MG63 (cell line): ENCODE results near the gene EXOC2. TPM values are rescaled to one million over a fixed set of nuclear protein-coding genes. Genes with fewer than 3 reads are reported as not detected.

Experiments
- DNase-seq: peaks from one replicate; pipeline ENCODE4 v3.0.0-alpha.2; 2020
- H3K27me3 ChIP-seq: fragments of 250-450 bp; sonication (Bioruptor Pico); 2 replicates; pipeline ENCODE4 v1.5.1; 2020; ENCODE audit warnings: mild to moderate bottlenecking, moderate library complexity
- H3K36me3 ChIP-seq: fragments of 250-450 bp; sonication (Bioruptor Pico); 2 replicates; pipeline ENCODE4 v1.5.1; 2020; ENCODE audit warnings: mild to moderate bottlenecking, moderate library complexity
- H3K4me3 ChIP-seq: fragments of 250-450 bp; sonication (Bioruptor Pico); 2 replicates; pipeline ENCODE4 v1.5.1; 2020; ENCODE audit warnings: mild to moderate bottlenecking, moderate library complexity
- H3K9me3 ChIP-seq: fragments of 250-450 bp; sonication (Bioruptor Pico); 2 replicates; pipeline ENCODE4 v1.5.1; 2020; ENCODE audit warnings: mild to moderate bottlenecking, moderate library complexity
- total RNA-seq: library from RNA; depleted of rRNA; stranded (reverse); fragments of >200 nt; shearing (Covaris generic); gene quantifications from 2 replicates; pipeline ENCODE4 v1.2.3, GENCODE V29; 2014; ENCODE audit warnings: low replicate concordance

EXOC2 gene
- total RNA-seq, 1 experiment from 2014 or later: 16.9 TPM

DNA sequence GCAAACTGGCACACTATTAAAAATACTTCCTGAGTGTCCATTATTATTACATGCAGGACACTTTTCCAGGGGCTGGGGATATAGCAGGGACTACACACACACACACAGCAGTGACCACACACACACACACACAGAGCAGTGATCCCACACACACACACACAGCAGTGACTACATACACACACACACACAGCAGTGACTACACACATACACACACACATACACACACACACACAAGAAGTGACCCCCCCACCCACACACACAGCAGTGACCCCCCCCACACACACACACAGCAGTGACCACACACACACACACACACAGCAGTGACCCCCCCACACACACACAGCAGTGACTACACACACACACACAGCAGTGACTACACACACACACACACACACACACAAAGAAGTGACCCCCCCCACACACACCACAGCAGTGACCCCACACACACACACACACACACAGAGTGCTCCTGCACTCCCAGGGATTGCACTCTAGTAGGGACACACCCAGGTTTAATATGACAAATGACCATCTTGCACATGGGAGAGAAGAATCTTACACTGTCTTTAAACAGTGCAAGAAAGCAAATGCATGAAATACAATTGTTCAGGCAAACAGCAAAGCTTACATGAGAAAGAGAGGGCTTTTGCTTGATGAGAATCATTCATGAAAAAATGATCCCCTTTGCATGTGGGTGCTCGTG is 185.9 kb downstream of the EXOC2 start:
- Histone ChIP-seq H3K9me3 (no peaks in the 10 kb centered on the region), H3K27me3 (no peaks in the 10 kb centered on the region), H3K36me3 (no peaks in the 10 kb centered on the region), H3K4me3 (no peak overlapping the region)
- no peak for DNase-seq

DNA sequence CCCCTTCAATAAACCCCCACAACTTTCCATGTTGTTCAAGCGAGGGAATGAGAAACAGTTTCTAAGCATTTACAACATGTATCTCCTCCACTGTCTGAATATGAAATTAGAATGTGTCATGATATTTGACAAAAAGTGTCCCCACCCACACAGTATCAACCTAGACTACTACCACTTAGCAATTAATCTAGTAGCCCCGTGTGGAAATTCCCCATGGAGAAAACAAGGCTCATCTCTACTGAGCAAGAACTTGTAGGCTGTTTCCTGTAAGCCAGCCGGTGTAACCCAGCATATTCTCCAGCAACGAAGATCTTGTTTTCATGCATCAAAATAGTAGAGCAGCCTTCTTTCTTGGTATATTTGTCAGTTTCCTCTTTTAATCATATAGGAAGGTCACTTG is 186.4 kb downstream of the EXOC2 start:
- DNase-seq: no peak
- Histone ChIP-seq H3K36me3 (no peaks in the 10 kb centered on the region), H3K27me3 (no peaks in the 10 kb centered on the region), H3K9me3 (no peaks in the 10 kb centered on the region), H3K4me3 (no peak overlapping the region)

DNA sequence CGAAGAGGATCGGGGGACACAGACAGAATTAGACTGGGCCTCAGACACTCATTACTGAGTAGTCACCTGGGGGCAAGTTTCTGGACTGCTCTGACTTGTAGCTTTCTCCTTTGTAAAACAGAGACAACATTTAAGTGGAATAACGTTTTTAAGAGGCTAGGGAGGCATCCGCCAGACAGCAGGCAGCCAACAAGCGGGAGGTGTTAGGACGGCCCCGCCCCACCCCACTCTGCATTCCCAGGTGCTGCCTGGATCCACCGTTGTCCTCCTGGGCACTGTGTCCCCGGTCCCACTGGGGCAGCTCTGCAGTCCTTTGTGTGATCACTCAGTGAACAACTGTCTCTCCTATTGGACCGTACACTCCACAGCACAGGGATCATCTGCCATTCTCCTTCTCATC is 187.6 kb downstream of the EXOC2 start:
- no peak overlapping the region for H3K4me3 ChIP-seq
- no peaks in the 10 kb centered on the region for H3K36me3 ChIP-seq
- H3K9me3 ChIP-seq: no peaks in the 10 kb centered on the region
- H3K27me3 ChIP-seq: no peaks in the 10 kb centered on the region
- no peak for DNase-seq

DNA sequence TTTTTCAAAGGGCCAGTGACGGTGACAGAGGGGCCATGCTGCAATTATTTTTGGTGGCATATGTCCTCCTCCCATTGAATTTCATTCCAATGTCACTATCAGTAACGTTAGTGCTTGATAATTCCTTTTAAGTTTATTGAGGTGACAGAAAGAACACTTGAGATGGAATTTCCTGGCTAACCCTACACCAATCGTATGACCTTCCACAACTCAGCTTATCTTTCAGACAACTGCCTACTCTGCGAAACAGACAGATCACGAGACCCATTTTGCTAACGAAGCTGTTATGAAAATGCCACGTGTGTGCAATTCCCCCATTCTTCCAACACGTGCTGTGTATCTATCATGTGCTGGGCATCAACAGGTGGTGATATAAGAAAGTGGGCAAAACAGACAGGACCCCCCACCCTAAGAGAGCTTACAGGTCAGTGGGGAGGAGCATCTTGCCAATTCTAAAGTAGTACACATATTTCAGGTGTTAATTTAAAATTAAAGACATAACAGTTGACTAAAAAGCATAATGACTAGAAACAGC is 188.4 kb downstream of the EXOC2 start:
- no peaks in the 10 kb centered on the region for H3K27me3 ChIP-seq
- no peak for DNase-seq
- H3K9me3 ChIP-seq: no peaks in the 10 kb centered on the region
- H3K4me3 ChIP-seq: no peak overlapping the region
- H3K36me3 ChIP-seq: no peaks in the 10 kb centered on the region

DNA sequence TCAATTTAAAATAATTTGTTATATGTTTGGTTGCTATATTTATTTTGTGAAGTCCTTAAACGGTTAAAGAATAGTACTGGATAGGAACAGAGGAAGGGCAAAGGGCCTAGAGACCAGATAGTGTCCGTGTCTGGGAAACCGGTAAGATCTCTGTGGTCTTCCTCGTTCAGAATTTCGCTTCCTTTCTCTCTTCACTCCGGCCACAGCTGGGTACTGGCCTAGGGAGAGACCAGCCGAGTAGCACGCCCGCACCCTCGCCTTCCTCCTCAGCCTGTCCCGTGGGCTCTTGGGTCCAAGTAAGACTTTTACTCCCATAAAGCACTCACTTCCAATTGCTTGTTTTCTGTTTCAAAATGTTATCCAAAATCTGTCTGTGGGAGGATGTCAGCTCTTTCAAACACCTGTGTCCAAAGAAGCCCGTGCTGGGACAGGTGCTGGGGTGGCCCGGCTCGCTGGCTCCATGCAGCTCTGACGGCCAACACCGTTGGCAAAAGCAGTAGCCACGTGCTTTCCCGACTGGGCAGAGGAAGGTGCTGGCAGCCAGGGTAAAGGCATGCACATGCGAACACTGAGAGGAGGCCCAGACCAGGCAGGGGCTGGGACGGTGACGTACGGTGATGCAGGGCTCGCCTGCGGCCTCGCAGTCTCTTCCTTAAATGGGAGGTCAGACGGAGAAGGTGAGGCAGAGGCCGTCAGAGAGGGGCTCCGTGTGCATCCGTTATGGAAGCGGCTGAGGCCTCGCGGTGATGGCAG is 189.2 kb downstream of the EXOC2 start:
- H3K27me3 ChIP-seq: no peaks in the 10 kb centered on the region
- DNase-seq: no peak
- no peak overlapping the region for H3K4me3 ChIP-seq
- H3K9me3 ChIP-seq: no peaks in the 10 kb centered on the region
- H3K36me3 ChIP-seq: no peaks in the 10 kb centered on the region

DNA sequence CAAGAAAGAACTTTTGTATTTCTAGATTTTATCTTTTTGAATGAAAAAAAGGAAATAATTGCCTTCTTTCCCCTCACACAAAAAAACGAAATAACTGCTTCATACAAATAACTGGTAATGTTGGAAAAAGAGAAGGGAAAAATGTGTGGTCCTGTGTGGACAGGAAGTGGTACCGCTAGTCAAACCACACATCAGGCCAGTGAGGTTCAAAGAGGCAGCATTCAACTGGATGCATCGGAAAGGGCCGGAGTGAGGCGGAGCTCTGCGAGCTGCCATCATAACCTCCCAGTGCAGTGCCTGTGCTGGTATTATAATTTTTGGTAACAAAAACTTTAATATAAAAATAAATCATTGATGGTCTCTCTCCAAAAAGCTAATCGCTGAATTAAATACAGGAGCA is 190.2 kb downstream of the EXOC2 start:
- H3K36me3 ChIP-seq: no peaks in the 10 kb centered on the region
- DNase-seq: no peak
- no peaks in the 10 kb centered on the region for H3K27me3 ChIP-seq
- H3K9me3 ChIP-seq: no peaks in the 10 kb centered on the region
- no peak overlapping the region for H3K4me3 ChIP-seq

DNA sequence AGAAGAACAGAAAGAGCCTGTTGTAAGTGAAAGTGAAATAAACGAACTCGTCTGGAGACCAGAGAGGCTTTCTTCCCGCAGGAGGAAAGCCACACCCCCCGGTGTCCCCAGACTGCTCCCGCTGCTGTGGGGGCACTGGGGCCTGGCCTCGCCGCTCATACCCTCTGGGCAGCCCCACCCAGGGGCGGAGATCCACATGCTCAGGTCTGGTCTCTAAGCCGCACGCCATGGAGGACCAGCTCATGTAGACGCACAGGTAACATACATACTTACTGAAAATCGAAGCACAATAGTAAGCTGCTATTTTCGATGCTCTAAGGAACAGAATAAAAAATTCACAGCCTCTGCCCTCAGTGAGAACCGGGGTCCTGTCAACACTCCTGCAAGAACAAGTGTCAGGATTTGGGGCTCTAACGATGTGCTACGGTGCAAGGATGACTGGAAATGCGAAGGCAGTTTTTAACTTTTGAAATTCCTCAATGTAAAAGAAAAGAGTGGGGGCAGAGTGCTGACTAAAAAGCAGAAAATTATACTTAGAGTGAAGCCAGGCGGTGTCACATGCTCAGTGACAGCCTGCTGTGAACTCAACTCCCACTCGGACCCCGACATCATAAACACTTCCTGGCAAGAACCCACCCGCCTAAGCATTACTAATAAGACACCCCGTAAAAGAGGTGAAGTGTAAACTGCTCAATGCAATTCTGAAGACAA is 190.9 kb downstream of the EXOC2 start:
- no peaks in the 10 kb centered on the region for H3K9me3 ChIP-seq
- no peaks in the 10 kb centered on the region for H3K27me3 ChIP-seq
- H3K36me3 ChIP-seq: no peaks in the 10 kb centered on the region
- DNase-seq: peak; percentile 17
- peak overlapping the region; percentile 35 for H3K4me3 ChIP-seq

DNA sequence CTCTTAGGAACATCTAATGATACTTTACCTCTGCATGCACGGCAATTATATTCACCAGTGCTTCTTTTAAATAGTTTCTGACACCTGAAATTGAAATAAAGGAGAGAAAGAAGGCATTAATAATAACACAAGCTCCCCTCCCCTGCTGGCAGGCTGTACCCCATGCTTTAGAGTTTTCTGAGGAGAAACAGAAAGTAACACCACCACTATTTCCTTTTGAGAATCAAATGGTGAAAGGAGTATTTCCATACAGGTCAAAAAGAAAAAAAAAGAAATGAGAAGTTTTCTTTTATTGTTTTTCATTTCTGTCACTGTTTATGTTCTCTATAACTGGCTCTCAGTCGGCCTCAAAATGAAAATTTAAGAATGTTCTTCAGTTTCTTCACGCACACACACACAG is 193.3 kb downstream of the EXOC2 start:
- no peak for DNase-seq
- H3K4me3 ChIP-seq: no peak overlapping the region
- H3K9me3 ChIP-seq: no peaks in the 10 kb centered on the region
- no peaks in the 10 kb centered on the region for H3K27me3 ChIP-seq
- no peaks in the 10 kb centered on the region for H3K36me3 ChIP-seq

DNA sequence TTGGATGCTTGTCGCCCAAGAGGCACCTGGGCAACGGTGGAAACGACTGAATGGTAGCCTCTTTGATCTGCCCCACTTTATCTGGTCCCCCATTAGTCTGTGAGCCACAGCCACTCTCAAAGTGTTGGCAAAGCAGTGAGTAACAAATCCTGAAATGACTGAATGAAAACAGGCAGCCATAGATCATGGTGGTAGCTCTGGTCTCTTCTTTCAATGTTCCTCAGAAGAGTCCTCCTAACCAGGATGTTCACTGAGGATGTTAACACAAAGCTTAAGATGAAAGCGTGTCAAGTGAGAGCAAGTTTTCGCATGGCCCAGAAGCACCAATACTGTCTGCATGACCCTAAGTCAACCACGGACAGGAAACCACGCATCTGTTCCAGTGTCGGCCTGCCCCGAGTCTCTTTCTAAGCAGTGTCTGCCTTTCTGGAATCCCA is 194.1 kb downstream of the EXOC2 start:
- Histone ChIP-seq H3K4me3 (no peak overlapping the region), H3K27me3 (no peaks in the 10 kb centered on the region), H3K36me3 (no peaks in the 10 kb centered on the region), H3K9me3 (no peaks in the 10 kb centered on the region)
- DNase-seq: no peak

DNA sequence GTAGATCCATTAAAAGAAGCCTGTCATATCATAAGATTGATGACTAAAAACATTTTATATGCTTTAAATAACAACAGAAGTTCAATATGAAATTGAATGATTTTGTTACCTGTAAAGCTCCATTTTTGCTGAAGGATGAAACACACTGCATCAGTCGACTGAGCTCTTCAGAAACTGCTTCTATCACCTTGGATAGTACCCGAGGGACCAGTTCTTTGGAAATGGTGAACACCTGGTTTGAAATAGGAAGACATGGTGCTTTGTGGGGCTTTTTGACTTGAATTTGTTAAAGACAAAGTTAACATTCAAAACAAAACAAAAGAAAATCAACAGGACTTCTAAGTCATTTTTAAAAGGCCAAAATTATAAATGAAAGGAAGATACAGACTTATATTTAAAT is 195.7 kb downstream of the EXOC2 start:
- H3K4me3 ChIP-seq: no peak overlapping the region
- H3K27me3 ChIP-seq: no peaks in the 10 kb centered on the region
- no peaks in the 10 kb centered on the region for H3K9me3 ChIP-seq
- H3K36me3 ChIP-seq: no peaks in the 10 kb centered on the region
- DNase-seq: no peak

DNA sequence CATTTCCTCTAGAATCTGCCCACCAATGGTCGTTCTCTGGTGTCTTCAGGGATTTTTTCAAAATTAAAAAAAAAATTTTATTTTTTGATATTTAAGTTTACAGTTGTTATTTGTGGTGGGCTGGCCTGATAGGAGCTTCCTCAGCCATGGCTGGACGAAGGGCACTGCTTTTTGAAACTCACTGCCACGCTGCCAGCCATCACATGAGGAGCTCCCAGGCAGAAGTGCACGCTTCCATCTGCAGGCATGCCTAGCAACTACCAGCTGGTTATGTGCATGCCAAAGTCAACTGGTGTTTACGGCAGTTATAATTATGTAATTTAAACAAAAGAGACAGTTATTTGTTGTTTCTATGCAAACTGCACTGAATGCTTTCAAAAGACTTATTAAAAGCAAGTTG is 196.3 kb downstream of the EXOC2 start:
- Histone ChIP-seq H3K9me3 (no peaks in the 10 kb centered on the region), H3K36me3 (no peaks in the 10 kb centered on the region), H3K27me3 (no peaks in the 10 kb centered on the region), H3K4me3 (no peak overlapping the region)
- no peak for DNase-seq

DNA sequence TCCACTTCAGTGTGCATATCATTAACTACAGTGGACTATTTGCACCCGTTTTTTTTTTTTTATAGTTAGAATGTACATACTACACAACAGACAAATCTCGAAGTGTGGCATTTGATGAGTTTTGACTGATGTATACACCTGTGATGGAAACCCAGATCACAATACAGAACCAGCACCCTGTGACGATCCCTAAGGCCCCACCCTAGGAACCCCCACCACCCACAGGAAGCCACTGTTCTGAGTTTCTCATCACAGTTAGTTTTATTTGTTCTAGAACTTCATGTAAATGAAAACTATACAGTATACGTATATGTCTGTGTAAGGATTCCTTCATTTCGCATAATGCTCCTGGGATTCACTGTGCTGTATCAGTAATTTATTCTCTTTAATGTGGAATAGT is 198.5 kb downstream of the EXOC2 start:
- no peaks in the 10 kb centered on the region for H3K27me3 ChIP-seq
- no peaks in the 10 kb centered on the region for H3K36me3 ChIP-seq
- no peak overlapping the region for H3K4me3 ChIP-seq
- no peaks in the 10 kb centered on the region for H3K9me3 ChIP-seq
- DNase-seq: no peak

DNA sequence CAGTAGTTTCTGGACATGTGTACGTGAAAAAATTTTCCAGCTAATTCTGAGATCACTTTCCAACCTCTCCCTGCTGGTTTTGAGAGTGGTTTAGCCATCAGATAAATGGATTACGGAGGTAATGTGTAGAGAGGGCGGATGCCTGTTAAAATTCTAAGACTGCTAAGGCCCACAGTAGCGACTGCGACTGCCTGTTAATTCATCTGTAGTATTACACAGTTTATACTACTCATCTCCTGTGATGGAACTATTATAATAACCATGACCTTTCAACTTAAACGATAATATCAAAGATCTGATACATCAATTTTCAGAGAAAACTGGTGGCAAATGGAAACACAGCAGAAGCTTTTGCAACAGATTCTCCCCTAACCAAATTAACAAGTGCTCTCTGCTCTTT is 199.1 kb downstream of the EXOC2 start:
- no peaks in the 10 kb centered on the region for H3K36me3 ChIP-seq
- no peaks in the 10 kb centered on the region for H3K27me3 ChIP-seq
- H3K9me3 ChIP-seq: no peaks in the 10 kb centered on the region
- no peak for DNase-seq
- no peak overlapping the region for H3K4me3 ChIP-seq

DNA sequence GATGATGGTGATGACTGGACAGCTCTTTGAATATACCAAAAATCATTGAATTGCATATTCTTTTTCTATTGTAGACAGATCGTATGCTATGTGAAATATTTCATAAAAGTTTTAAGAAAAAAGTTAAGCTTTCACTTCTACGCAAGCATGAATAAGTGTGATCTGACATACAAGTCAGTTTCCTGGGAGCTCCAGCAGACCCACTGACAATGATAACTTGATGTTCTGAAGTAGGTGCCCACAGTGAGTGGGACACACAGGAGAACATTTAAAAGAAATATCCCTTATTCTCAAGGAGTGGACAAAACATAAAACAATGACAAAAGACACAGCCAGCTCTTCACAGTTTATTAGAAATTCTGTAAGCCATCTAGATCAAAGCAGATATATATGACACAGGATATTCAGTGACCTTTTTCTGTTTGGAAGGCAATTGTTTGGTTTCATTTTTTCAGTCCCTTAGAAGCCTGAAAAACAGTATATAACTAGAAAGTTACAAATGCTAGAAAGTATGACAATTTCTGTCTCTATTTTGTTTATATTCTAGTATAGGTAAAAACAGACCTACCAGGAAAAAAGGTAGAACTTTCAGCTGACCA is 200.0 kb downstream of the EXOC2 start:
- H3K9me3 ChIP-seq: no peaks in the 10 kb centered on the region
- no peaks in the 10 kb centered on the region for H3K36me3 ChIP-seq
- DNase-seq: no peak

DNA sequence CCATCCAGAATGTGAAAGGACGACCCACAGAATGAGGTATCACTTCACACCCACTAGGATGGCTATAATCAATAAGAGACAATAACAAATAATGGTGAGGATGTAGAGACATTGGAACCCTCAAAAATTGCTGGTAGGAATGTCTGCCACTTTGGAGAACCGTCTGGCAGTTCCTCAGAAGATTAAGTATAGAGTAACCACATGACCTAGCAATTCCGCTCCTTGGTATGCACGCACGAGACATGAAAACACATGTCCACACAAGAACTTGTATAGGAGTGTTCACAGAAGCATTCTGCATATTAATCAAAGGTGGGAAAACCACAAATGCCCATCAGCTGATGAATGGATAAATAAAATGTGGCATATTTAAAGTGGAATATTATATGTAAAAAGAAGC is 200.8 kb downstream of the EXOC2 start:
- DNase-seq: no peak
- H3K9me3 ChIP-seq: no peaks in the 10 kb centered on the region
- no peak overlapping the region for H3K4me3 ChIP-seq
- H3K27me3 ChIP-seq: no peaks in the 10 kb centered on the region
- H3K36me3 ChIP-seq: no peaks in the 10 kb centered on the region

More for the DNA sequence above, 200.0 kb downstream of the EXOC2 start:
- no peaks in the 10 kb centered on the region for H3K27me3 ChIP-seq
- no peak overlapping the region for H3K4me3 ChIP-seq

DNA sequence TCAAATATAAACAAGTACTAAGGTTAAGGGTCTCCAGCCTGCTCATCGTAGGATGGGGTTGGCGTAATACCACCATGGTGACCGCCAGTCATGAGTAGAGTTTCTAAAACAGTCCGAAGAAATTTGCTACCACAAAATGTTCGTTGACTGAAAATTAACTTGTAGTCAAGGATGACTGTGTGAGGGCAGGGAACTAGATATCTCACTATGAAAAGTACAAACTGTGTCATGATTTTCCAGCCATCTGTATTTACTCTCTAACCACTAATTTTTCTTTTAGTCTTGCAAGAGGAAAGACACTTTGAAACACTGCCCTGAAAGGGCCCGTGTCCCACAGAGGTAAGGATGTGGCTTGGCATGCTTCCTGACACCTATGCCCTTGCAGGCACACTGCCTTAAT is 201.7 kb downstream of the EXOC2 start:
- no peak for DNase-seq
- Histone ChIP-seq H3K27me3 (no peaks in the 10 kb centered on the region), H3K9me3 (no peaks in the 10 kb centered on the region), H3K36me3 (no peaks in the 10 kb centered on the region), H3K4me3 (no peak overlapping the region)
